Measurements from ENCODE around the gene ADAMTS1.

The ADAMTS1 gene

DNA sequence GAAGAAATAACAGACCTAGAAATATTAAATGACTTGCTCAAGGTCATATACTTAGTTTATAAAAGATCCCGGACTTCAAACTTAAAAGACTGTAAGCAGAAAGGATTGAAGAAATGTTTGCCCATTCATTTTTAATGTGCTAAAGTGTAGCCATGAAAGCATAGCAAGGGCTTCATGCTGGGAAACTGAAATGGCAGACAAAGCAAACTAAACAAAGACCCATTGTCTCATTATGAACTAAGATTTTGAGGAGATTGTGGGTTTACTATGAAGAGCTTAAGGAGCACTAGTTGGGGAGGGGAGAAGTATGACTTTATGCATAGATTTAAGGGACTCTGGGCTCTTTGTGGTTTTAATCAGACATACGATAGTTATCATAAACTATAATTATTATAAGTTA is 26.3 kb downstream of the ADAMTS1 start:
- Histone ChIP-seq H3K9ac (ENCODE audit: low read depth in 1 of 2, low read length in 2 of 2) (no peak overlapping the region), H3K27ac (ENCODE audit: low read depth, low read length) (no peak overlapping the region), H3K4me3 (ENCODE audit: low read depth in 1 of 2, low read length in 2 of 2) (no peak overlapping the region), H3K9me3 (ENCODE audit: control insufficient read depth in 1 of 2, low read length in 2 of 2) (no peaks in the 10 kb centered on the region), H3K4me1 (ENCODE audit: control insufficient read depth in 1 of 2, insufficient read depth in 2 of 2, low read length in 2 of 2) (no peaks in the 10 kb centered on the region), H3K36me3 (ENCODE audit: control insufficient read depth in 1 of 2, insufficient read depth in 2 of 2, low read length in 2 of 2) (no peaks in the 10 kb centered on the region), H3K27me3 (ENCODE audit: control insufficient read depth in 1 of 2, insufficient read depth in 2 of 2, low read length in 2 of 2) (no peaks in the 10 kb centered on the region)

DNA sequence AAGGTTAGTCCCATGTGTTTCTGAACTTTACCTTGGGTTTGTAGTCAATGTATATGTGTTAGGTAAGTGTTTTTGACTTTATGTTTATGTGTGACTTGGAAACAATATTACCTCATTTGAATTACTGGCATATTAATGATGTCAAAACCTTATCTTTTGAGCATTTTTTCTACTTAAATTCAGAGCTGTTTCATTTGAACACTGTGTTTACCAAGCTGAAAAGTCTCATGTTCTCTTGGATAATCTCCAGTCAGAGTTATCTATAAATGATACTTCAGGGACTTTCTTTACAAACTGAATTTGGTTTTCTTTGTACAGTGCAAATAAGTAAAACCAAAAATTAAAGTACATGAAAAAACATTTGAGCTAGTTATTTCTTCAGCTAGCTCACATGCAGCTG is 30.0 kb downstream of the ADAMTS1 start:
- Histone ChIP-seq H3K27me3 (ENCODE audit: control insufficient read depth in 1 of 2, insufficient read depth in 2 of 2, low read length in 2 of 2) (no peaks in the 10 kb centered on the region), H3K4me1 (ENCODE audit: control insufficient read depth in 1 of 2, insufficient read depth in 2 of 2, low read length in 2 of 2) (no peaks in the 10 kb centered on the region), H3K4me3 (ENCODE audit: low read depth in 1 of 2, low read length in 2 of 2) (no peak overlapping the region), H3K36me3 (ENCODE audit: control insufficient read depth in 1 of 2, insufficient read depth in 2 of 2, low read length in 2 of 2) (no peaks in the 10 kb centered on the region), H3K9me3 (ENCODE audit: control insufficient read depth in 1 of 2, low read length in 2 of 2) (no peaks in the 10 kb centered on the region), H3K27ac (ENCODE audit: low read depth, low read length) (no peak overlapping the region), H3K9ac (ENCODE audit: low read depth in 1 of 2, low read length in 2 of 2) (no peak overlapping the region)

DNA sequence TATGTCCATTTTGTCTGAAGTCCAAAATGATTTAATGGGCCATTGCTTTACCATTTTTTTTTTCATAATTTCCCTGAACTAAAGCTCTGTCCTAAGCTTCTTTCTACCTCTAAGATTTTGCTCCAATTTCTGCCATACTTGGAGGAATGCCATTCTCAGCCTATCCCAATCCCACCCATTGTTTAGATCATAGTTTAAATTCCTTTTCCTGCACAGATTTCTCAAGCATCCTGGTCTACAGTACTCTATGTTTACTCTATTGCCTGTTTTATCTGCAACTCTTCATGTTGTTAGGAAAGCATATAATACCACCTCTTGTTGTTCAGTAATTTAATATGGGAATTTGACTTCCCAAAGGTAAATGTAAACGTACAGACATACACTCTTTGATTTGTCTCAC is 30.8 kb downstream of the ADAMTS1 start:
- Histone ChIP-seq H3K36me3 (ENCODE audit: control insufficient read depth in 1 of 2, insufficient read depth in 2 of 2, low read length in 2 of 2) (no peaks in the 10 kb centered on the region), H3K4me3 (ENCODE audit: low read depth in 1 of 2, low read length in 2 of 2) (no peak overlapping the region), H3K27me3 (ENCODE audit: control insufficient read depth in 1 of 2, insufficient read depth in 2 of 2, low read length in 2 of 2) (no peaks in the 10 kb centered on the region), H3K27ac (ENCODE audit: low read depth, low read length) (no peak overlapping the region), H3K4me1 (ENCODE audit: control insufficient read depth in 1 of 2, insufficient read depth in 2 of 2, low read length in 2 of 2) (no peaks in the 10 kb centered on the region), H3K9ac (ENCODE audit: low read depth in 1 of 2, low read length in 2 of 2) (no peak overlapping the region), H3K9me3 (ENCODE audit: control insufficient read depth in 1 of 2, low read length in 2 of 2) (no peaks in the 10 kb centered on the region)

DNA sequence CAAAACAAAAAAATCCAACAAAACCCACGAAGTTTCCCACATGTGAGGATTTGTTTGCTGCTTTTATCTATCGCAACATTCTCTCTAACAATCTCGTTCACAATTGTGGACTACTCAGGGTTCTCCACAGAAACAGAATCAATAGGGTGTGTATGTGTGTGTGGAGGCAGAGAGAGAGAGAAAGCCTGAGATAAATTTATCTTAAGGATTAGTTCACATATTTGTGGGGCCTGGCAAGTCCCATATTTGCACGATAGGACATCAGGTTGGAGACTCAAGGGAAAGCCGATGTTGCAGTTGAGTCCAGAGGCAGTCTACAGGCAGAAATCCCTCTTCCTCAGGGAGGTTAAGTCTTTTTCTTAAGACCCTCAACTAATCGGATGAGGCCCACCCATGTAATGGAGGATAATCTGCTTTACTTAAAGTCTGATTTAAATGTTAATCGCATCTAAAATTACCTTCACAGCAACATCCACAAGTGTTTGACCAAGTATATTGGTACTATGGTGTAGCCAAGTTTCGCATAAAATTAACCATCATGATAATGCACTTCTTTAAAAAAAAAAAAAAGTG is 31.7 kb downstream of the ADAMTS1 start:
- H3K9ac ChIP-seq (ENCODE audit: low read depth in 1 of 2, low read length in 2 of 2), result no peak overlapping the region
- H3K9me3 ChIP-seq (ENCODE audit: control insufficient read depth in 1 of 2, low read length in 2 of 2), result no peaks in the 10 kb centered on the region
- no peaks in the 10 kb centered on the region for H3K27me3 ChIP-seq (ENCODE audit: control insufficient read depth in 1 of 2, insufficient read depth in 2 of 2, low read length in 2 of 2)
- H3K4me1 ChIP-seq (ENCODE audit: control insufficient read depth in 1 of 2, insufficient read depth in 2 of 2, low read length in 2 of 2), result no peaks in the 10 kb centered on the region
- no peak overlapping the region for H3K4me3 ChIP-seq (ENCODE audit: low read depth in 1 of 2, low read length in 2 of 2)
- no peaks in the 10 kb centered on the region for H3K36me3 ChIP-seq (ENCODE audit: control insufficient read depth in 1 of 2, insufficient read depth in 2 of 2, low read length in 2 of 2)
- H3K27ac ChIP-seq (ENCODE audit: low read depth, low read length), result no peak overlapping the region

DNA sequence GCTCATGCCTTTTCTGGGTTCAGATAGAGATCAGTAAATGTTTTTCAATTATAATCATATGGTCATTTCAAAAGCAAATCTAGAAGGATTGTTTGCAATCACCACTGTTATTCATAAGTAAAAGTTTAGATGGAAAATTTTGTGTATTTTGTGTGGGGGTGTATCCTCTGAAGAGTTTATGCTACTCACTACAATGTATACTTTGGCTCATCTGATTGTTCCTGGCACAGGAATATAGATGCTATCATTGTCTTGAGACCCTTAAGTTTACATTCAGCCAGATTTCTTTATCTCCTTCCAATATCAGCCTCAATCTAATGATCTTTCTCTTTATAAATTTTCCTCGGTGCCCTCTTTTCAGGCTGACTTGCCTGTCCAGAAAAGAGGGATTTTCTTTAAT is 33.0 kb downstream of the ADAMTS1 start:
- Histone ChIP-seq H3K4me1 (ENCODE audit: control insufficient read depth in 1 of 2, insufficient read depth in 2 of 2, low read length in 2 of 2) (no peaks in the 10 kb centered on the region), H3K36me3 (ENCODE audit: control insufficient read depth in 1 of 2, insufficient read depth in 2 of 2, low read length in 2 of 2) (no peaks in the 10 kb centered on the region)

DNA sequence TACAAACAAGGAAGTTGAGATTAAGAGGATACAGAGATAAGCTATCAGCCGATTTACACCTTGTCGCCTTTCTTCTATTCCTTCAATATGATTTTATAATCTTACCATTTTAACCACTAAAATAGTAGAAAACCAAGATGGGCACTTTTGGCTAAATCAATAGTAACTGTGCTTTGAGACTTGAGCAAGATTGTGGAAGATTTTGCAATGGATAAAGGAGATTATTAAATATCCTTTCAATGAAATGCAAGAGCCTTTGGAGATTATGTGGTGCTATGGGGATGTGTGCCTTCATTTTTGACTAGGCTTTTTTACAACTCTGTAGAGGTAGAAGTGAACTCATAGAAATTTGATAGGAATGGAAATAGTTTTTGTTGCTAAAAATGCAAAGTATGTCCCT is 33.7 kb downstream of the ADAMTS1 start:
- H3K9ac ChIP-seq (ENCODE audit: low read depth in 1 of 2, low read length in 2 of 2), result no peak overlapping the region
- no peaks in the 10 kb centered on the region for H3K9me3 ChIP-seq (ENCODE audit: control insufficient read depth in 1 of 2, low read length in 2 of 2)
- H3K4me1 ChIP-seq (ENCODE audit: control insufficient read depth in 1 of 2, insufficient read depth in 2 of 2, low read length in 2 of 2), result no peaks in the 10 kb centered on the region
- no peaks in the 10 kb centered on the region for H3K36me3 ChIP-seq (ENCODE audit: control insufficient read depth in 1 of 2, insufficient read depth in 2 of 2, low read length in 2 of 2)
- H3K27me3 ChIP-seq (ENCODE audit: control insufficient read depth in 1 of 2, insufficient read depth in 2 of 2, low read length in 2 of 2), result no peaks in the 10 kb centered on the region
- H3K4me3 ChIP-seq (ENCODE audit: low read depth in 1 of 2, low read length in 2 of 2), result no peak overlapping the region
- H3K27ac ChIP-seq (ENCODE audit: low read depth, low read length), result no peak overlapping the region

More for the DNA sequence above, 33.0 kb downstream of the ADAMTS1 start:
- H3K4me3 ChIP-seq (ENCODE audit: low read depth in 1 of 2, low read length in 2 of 2), result no peak overlapping the region
- H3K27ac ChIP-seq (ENCODE audit: low read depth, low read length), result no peak overlapping the region
- H3K9me3 ChIP-seq (ENCODE audit: control insufficient read depth in 1 of 2, low read length in 2 of 2), result no peaks in the 10 kb centered on the region
- no peaks in the 10 kb centered on the region for H3K27me3 ChIP-seq (ENCODE audit: control insufficient read depth in 1 of 2, insufficient read depth in 2 of 2, low read length in 2 of 2)
- no peak overlapping the region for H3K9ac ChIP-seq (ENCODE audit: low read depth in 1 of 2, low read length in 2 of 2)

DNA sequence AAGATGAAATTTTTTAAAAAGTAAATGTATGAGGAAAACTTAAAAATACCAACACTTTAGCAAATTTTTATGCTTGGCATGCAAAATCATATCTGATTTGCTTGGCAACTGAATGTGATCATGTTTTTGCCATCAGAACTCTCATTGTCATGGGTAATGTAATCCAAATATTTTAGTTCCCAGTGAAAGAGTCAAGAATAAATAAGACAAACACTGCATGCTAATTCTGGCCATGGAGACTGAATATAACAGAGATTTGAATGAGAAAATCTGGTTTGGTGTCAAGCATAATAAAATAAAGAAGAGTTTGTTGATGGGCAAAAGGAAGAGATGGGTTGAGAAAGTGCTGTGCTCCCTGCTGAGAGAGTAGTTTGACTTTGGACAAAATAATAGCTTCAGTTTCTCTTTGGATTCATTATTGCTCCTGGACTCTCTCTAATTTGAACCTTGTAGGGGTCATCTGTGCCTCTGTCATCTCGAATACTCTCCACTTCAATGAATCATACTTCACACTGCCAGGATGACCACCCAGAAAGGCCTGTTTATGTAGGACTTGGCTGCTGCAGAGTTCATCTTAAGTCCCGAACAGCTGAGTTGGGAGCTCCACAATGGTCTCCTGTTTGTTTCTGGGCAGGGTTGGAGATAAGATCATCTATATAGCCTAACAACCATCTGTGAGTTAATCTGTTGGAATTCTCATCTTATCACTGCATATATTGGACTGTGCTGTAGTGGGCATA is 34.4 kb downstream of the ADAMTS1 start:
- H3K4me3 ChIP-seq (ENCODE audit: low read depth in 1 of 2, low read length in 2 of 2), result no peak overlapping the region
- H3K9me3 ChIP-seq (ENCODE audit: control insufficient read depth in 1 of 2, low read length in 2 of 2), result no peaks in the 10 kb centered on the region
- no peaks in the 10 kb centered on the region for H3K4me1 ChIP-seq (ENCODE audit: control insufficient read depth in 1 of 2, insufficient read depth in 2 of 2, low read length in 2 of 2)
- H3K36me3 ChIP-seq (ENCODE audit: control insufficient read depth in 1 of 2, insufficient read depth in 2 of 2, low read length in 2 of 2), result no peaks in the 10 kb centered on the region
- H3K27me3 ChIP-seq (ENCODE audit: control insufficient read depth in 1 of 2, insufficient read depth in 2 of 2, low read length in 2 of 2), result no peaks in the 10 kb centered on the region
- H3K9ac ChIP-seq (ENCODE audit: low read depth in 1 of 2, low read length in 2 of 2), result no peak overlapping the region
- no peak overlapping the region for H3K27ac ChIP-seq (ENCODE audit: low read depth, low read length)

DNA sequence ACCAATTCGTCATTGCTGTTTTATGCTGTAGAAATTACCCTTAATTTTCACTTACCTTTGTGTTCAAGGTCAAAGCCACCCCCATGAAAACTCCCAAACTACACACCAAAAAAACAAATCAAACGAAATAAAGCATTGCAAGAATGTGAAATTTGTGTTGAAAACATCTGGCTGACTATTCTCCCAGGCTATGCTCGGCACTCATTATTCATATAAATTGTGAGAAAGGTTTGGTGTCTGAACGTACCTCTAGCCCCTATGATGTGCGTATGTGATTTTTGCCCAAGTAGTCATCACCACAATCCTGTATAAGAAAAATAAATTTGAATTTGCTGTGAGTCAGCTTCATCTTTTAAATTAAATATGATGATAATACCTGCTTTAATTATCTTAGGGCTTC is 34.9 kb downstream of the ADAMTS1 start:
- no peaks in the 10 kb centered on the region for H3K27me3 ChIP-seq (ENCODE audit: control insufficient read depth in 1 of 2, insufficient read depth in 2 of 2, low read length in 2 of 2)
- H3K27ac ChIP-seq (ENCODE audit: low read depth, low read length), result no peak overlapping the region
- H3K9me3 ChIP-seq (ENCODE audit: control insufficient read depth in 1 of 2, low read length in 2 of 2), result no peaks in the 10 kb centered on the region
- no peaks in the 10 kb centered on the region for H3K4me1 ChIP-seq (ENCODE audit: control insufficient read depth in 1 of 2, insufficient read depth in 2 of 2, low read length in 2 of 2)
- no peak overlapping the region for H3K9ac ChIP-seq (ENCODE audit: low read depth in 1 of 2, low read length in 2 of 2)
- no peaks in the 10 kb centered on the region for H3K36me3 ChIP-seq (ENCODE audit: control insufficient read depth in 1 of 2, insufficient read depth in 2 of 2, low read length in 2 of 2)
- H3K4me3 ChIP-seq (ENCODE audit: low read depth in 1 of 2, low read length in 2 of 2), result no peak overlapping the region

DNA sequence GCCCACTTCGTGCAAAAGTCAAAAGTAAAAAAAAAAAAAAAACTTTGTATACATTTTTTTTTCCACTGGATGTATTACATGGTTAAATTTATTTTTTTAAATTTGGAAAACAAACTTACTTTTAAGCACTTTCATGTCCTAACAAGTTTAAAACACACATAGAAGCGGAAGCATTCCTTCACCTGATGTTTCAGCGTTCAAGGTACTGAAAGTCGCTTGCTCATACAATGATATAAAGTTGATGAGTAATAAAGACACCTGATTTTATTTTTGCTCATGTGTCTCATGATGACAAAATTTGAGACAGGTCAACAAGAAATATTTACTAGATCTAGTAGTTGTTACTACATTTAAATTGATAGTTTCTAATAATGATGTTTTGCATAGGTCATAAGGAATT is 35.5 kb downstream of the ADAMTS1 start:
- no peak overlapping the region for H3K4me3 ChIP-seq (ENCODE audit: low read depth in 1 of 2, low read length in 2 of 2)
- no peak overlapping the region for H3K9ac ChIP-seq (ENCODE audit: low read depth in 1 of 2, low read length in 2 of 2)
- no peaks in the 10 kb centered on the region for H3K4me1 ChIP-seq (ENCODE audit: control insufficient read depth in 1 of 2, insufficient read depth in 2 of 2, low read length in 2 of 2)
- no peak overlapping the region for H3K27ac ChIP-seq (ENCODE audit: low read depth, low read length)
- H3K36me3 ChIP-seq (ENCODE audit: control insufficient read depth in 1 of 2, insufficient read depth in 2 of 2, low read length in 2 of 2), result no peaks in the 10 kb centered on the region
- no peaks in the 10 kb centered on the region for H3K9me3 ChIP-seq (ENCODE audit: control insufficient read depth in 1 of 2, low read length in 2 of 2)
- H3K27me3 ChIP-seq (ENCODE audit: control insufficient read depth in 1 of 2, insufficient read depth in 2 of 2, low read length in 2 of 2), result no peaks in the 10 kb centered on the region

DNA sequence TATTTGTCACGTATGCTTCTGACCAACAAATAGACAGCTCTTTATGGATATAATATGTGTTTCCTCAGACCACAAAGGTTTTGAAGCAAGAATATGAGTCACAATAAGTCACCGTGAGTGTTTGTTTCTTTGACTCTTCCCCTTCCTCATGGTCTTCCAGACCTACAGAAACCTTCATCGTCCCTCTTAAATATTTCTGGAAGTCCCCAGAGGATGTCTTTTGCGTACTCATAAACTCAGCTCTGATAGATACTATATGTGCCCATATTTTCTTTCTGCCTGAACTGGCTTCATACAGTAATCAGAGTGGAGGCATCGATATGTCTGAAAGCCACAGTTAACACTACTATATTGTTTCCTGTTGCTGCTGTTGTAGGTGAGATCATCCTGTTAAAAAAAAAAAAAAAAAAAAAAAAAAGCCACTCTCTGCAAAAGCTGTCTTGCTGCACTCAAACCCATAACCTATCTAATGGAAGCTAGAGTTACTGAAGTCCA is 38.4 kb downstream of the ADAMTS1 start:
- Histone ChIP-seq H3K4me1 (ENCODE audit: control insufficient read depth in 1 of 2, insufficient read depth in 2 of 2, low read length in 2 of 2) (no peaks in the 10 kb centered on the region), H3K4me3 (ENCODE audit: low read depth in 1 of 2, low read length in 2 of 2) (no peak overlapping the region), H3K27ac (ENCODE audit: low read depth, low read length) (no peak overlapping the region), H3K9me3 (ENCODE audit: control insufficient read depth in 1 of 2, low read length in 2 of 2) (no peaks in the 10 kb centered on the region), H3K27me3 (ENCODE audit: control insufficient read depth in 1 of 2, insufficient read depth in 2 of 2, low read length in 2 of 2) (no peaks in the 10 kb centered on the region), H3K36me3 (ENCODE audit: control insufficient read depth in 1 of 2, insufficient read depth in 2 of 2, low read length in 2 of 2) (no peaks in the 10 kb centered on the region), H3K9ac (ENCODE audit: low read depth in 1 of 2, low read length in 2 of 2) (no peak overlapping the region)
